H9 (cell line): ENCODE measurements around the gene SGIP1. TPM values are rescaled to one million over a fixed set of nuclear protein-coding genes. Genes with fewer than 3 reads are reported as not detected.

ENCODE experiments used
- DNase-seq: peaks from one replicate; pipeline ENCODE4 v3.0.0-alpha.2; 2017
- H2AFZ ChIP-seq: one replicate; pipeline ENCODE4 v1.6.1; 2013; ENCODE audit warnings: mild to moderate bottlenecking, low read length, control low read depth, moderate library complexity
- H2AK5ac ChIP-seq: 2 replicates; pipeline ENCODE4 v1.6.1; 2013; ENCODE audit warnings: low read length, control low read depth, mixed read lengths; ENCODE audit not compliant: insufficient read length
- H2BK120ac ChIP-seq: one replicate; pipeline ENCODE4 v1.6.1; 2013; ENCODE audit warnings: low read depth, mild to moderate bottlenecking, low read length, control low read depth, inconsistent platforms; ENCODE audit not compliant: poor library complexity, severe bottlenecking
- H2BK12ac ChIP-seq: 2 replicates; pipeline ENCODE4 v1.6.1; 2013; ENCODE audit warnings: low read length, control low read depth, mixed read lengths, low read depth; ENCODE audit not compliant: insufficient read length
- H2BK15ac ChIP-seq: 2 replicates; pipeline ENCODE4 v1.6.1; 2013; ENCODE audit warnings: low read depth, low read length, control low read depth
- H2BK20ac ChIP-seq: one replicate; pipeline ENCODE4 v1.6.1; 2013; ENCODE audit warnings: low read depth, mild to moderate bottlenecking, low read length, control low read depth, inconsistent platforms; ENCODE audit not compliant: poor library complexity, severe bottlenecking
- H2BK5ac ChIP-seq: 2 replicates; pipeline ENCODE4 v1.6.1; 2013; ENCODE audit warnings: low read length, control low read depth, mixed read lengths; ENCODE audit not compliant: insufficient read length
- H3K14ac ChIP-seq: 2 replicates; pipeline ENCODE4 v1.6.1; 2013; ENCODE audit warnings: low read length, control low read depth; ENCODE audit not compliant: insufficient read depth
- H3K18ac ChIP-seq: 2 replicates; pipeline ENCODE4 v1.6.1; 2013; ENCODE audit warnings: low read depth, mild to moderate bottlenecking, mixed read lengths, low read length, control low read depth; ENCODE audit not compliant: insufficient read length
- H3K23ac ChIP-seq: 2 replicates; pipeline ENCODE4 v1.6.1; 2013; ENCODE audit warnings: low read length, control low read depth, mixed read lengths, low read depth; ENCODE audit not compliant: insufficient read length
- H3K23me2 ChIP-seq: 2 replicates; pipeline ENCODE4 v1.6.1; 2013; ENCODE audit warnings: low read depth, mild to moderate bottlenecking, mixed read lengths, low read length, control low read depth; ENCODE audit not compliant: insufficient read length, poor library complexity, severe bottlenecking
- H3K27ac ChIP-seq: 2 replicates; pipeline ENCODE4 v1.5.1; 2013; ENCODE audit warnings: low read length, control low read depth, mixed read lengths, low read depth; ENCODE audit not compliant: insufficient read length
- H3K27me3 ChIP-seq: 2 replicates; pipeline ENCODE4 v1.6.1; 2013; ENCODE audit warnings: low read length, control low read depth, inconsistent platforms; ENCODE audit not compliant: insufficient read depth
- H3K4ac ChIP-seq: 2 replicates; pipeline ENCODE4 v1.6.1; 2013; ENCODE audit warnings: low read depth, mild to moderate bottlenecking, control low read depth, inconsistent platforms, low read length, moderate library complexity
- H3K4me1 ChIP-seq: 2 replicates; pipeline ENCODE4 v1.6.1; 2013; ENCODE audit warnings: low read length, control low read depth, inconsistent platforms; ENCODE audit not compliant: insufficient read depth
- H3K4me2 ChIP-seq: 2 replicates; pipeline ENCODE4 v1.6.1; 2013; ENCODE audit warnings: low read length, control low read depth, mixed read lengths; ENCODE audit not compliant: insufficient read length, insufficient read depth
- H3K56ac ChIP-seq: 2 replicates; pipeline ENCODE4 v1.6.1; 2013; ENCODE audit warnings: low read depth, mild to moderate bottlenecking, mixed read lengths, low read length, control low read depth; ENCODE audit not compliant: insufficient read length
- H3K79me1 ChIP-seq: 2 replicates; pipeline ENCODE4 v1.6.1; 2013; ENCODE audit warnings: low read depth, mild to moderate bottlenecking, moderate library complexity, low read length, control low read depth, inconsistent platforms; ENCODE audit not compliant: insufficient read depth, poor library complexity, severe bottlenecking
- H3K79me2 ChIP-seq: 2 replicates; pipeline ENCODE4 v1.6.1; 2013; ENCODE audit warnings: low read length, control low read depth, inconsistent platforms; ENCODE audit not compliant: insufficient read depth
- H3K9ac ChIP-seq: 2 replicates; pipeline ENCODE4 v1.6.1; 2013; ENCODE audit warnings: low read length, control low read depth, mixed read lengths; ENCODE audit not compliant: insufficient read length; ENCODE audit errors: extremely low read depth
- H3K9me3 ChIP-seq: one replicate; pipeline ENCODE4 v1.6.1; 2013; ENCODE audit warnings: low read depth, low read length, inconsistent platforms; ENCODE audit not compliant: control insufficient read depth
- H3T11ph ChIP-seq: one replicate; pipeline ENCODE4 v1.6.1; 2013; ENCODE audit warnings: mild to moderate bottlenecking, low read length, control low read depth, inconsistent platforms
- H4K20me1 ChIP-seq: one replicate; pipeline ENCODE4 v1.6.1; 2013; ENCODE audit not compliant: control insufficient read depth, insufficient read length, insufficient read depth
- H4K5ac ChIP-seq: 2 replicates; pipeline ENCODE4 v1.6.1; 2013; ENCODE audit warnings: low read depth, mild to moderate bottlenecking, mixed read lengths, low read length, control low read depth; ENCODE audit not compliant: insufficient read length
- H4K8ac ChIP-seq: replicated peaks from 2 replicates; pipeline ENCODE4 v1.6.1; 2013; ENCODE audit warnings: low read length, control low read depth, mixed read lengths, low read depth; ENCODE audit not compliant: insufficient read length
- H4K91ac ChIP-seq: 2 replicates; pipeline ENCODE4 v1.6.1; 2013; ENCODE audit warnings: low read depth, mild to moderate bottlenecking, moderate library complexity, mixed read lengths, low read length, control low read depth; ENCODE audit not compliant: insufficient read length
- H3K27ac Mint-ChIP-seq, 3 experiments: 2 replicates in 2 of 3; 3 replicates in 1 of 3; pipeline ENCODE4 v1.8.0; 2020 to 2021; ENCODE audit warnings: mixed read lengths in 3 of 3, mild to moderate bottlenecking in 1 of 3, moderate library complexity in 1 of 3
- H3K27me3 Mint-ChIP-seq: 2 replicates; pipeline ENCODE4 v1.8.0; 2021; ENCODE audit warnings: low read depth, mild to moderate bottlenecking, moderate library complexity, mixed read lengths
- H3K36me3 Mint-ChIP-seq, 3 experiments: 2 replicates in 2 of 3; 3 replicates in 1 of 3; pipeline ENCODE4 v1.8.0; 2020 to 2021; ENCODE audit warnings: low read depth in 3 of 3, mixed read lengths in 3 of 3; ENCODE audit not compliant: insufficient read depth in 1 of 3
- H3K4me1 Mint-ChIP-seq, 2 experiments: 2 replicates each; pipeline ENCODE4 v1.8.0; 2020; ENCODE audit warnings: mixed read lengths in 2 of 2
- H3K4me3 Mint-ChIP-seq, 2 experiments: 2 replicates in 1 of 2; 3 replicates in 1 of 2; pipeline ENCODE4 v1.8.0; 2020 to 2021; ENCODE audit warnings: mild to moderate bottlenecking in 2 of 2, mixed read lengths in 2 of 2, moderate library complexity in 1 of 2
- H3K9me3 Mint-ChIP-seq, 2 experiments: 2 replicates in 1 of 2; 3 replicates in 1 of 2; pipeline ENCODE4 v1.8.0; 2020; ENCODE audit warnings: mild to moderate bottlenecking in 2 of 2, mixed read lengths in 2 of 2, moderate library complexity in 1 of 2
- WGBS: extraction: QIAGEN DNeasy Blood & Tissue Kit; methylation state at CpG from one replicate; pipeline ENCODE4 v1.1.7; 2013; ENCODE audit warnings: missing lambda C conversion rate, low lambda C conversion rate, mixed read lengths; ENCODE audit not compliant: insufficient read length; ENCODE audit errors: extremely low coverage; 5-methylcytosine and 5-hydroxymethylcytosine counted together
- total RNA-seq: library from RNA; stranded (reverse); gene quantifications from 2 replicates; pipeline ENCODE4 v1.2.1, GENCODE V29; 2021
- TF ChIP-seq, protein P1 (sequence below): fragments of 200-600 bp; sonication (generic); conservative IDR thresholded peaks from 3 replicates; pipeline ENCODE4 v1.8.0; 2021; ENCODE audit warnings: antibody characterized with exemption, mild to moderate bottlenecking

Gene SGIP1
- total RNA-seq, 1 experiment from 2014 or later, result 1.5 TPM

DNA sequence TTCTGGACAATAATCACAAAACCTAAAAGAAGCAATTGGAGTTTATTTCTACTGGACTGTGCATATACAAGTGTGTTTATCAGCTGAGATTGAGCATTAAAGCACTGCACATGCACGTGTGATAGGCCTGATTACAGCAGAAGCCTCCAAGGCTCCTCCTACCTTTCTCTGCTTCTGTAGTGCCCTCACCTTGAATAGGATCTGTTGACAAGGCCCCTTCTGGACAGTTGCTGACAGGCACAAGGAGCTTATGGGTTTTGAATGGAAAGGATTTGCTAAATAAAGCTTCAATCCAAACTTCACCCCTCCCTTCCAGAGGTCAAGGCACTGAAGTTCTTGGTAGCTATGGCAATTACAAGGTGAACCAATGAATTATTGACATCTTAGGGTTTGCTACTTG lies 7.9 kb upstream of the SGIP1 start:
- H3K4me2 ChIP-seq, result no peak overlapping the region
- H3K56ac ChIP-seq, result no peak overlapping the region
- H3K27me3 Mint-ChIP-seq, result peaks cover under 1% of the 10 kb centered on the region; the same call in 1 of the 2 replicates
- H4K91ac ChIP-seq, result no peak overlapping the region
- no peak overlapping the region for H2BK5ac ChIP-seq
- H3K4me1 ChIP-seq, result peaks cover 5% of the 10 kb centered on the region
- peak overlapping the region; percentile 50 for H2BK12ac ChIP-seq
- no peak overlapping the region for H2AFZ ChIP-seq
- H2BK20ac ChIP-seq, result no peak overlapping the region
- no peak overlapping the region for H2AK5ac ChIP-seq
- H2BK15ac ChIP-seq, result no peak overlapping the region
- H3K9ac ChIP-seq, result no peak overlapping the region
- no peak overlapping the region for H3K27ac Mint-ChIP-seq
- H3K9me3 ChIP-seq, result no peaks in the 10 kb centered on the region
- no peak overlapping the region for H3K4ac ChIP-seq
- H4K20me1 ChIP-seq, result no peaks in the 10 kb centered on the region
- H3K23me2 ChIP-seq, result no peaks in the 10 kb centered on the region
- no peak overlapping the region for H4K8ac ChIP-seq
- peaks cover 0 to 2% of the 10 kb centered on the region in 2 experiments; a peak in 1 of 5 replicates for H3K9me3 Mint-ChIP-seq
- no peak overlapping the region for H3K23ac ChIP-seq
- H3K36me3 Mint-ChIP-seq, result no peaks in the 10 kb centered on the region
- no peaks in the 10 kb centered on the region for H3K27me3 ChIP-seq
- H3K14ac ChIP-seq, result no peak overlapping the region
- no peak overlapping the region for H3K18ac ChIP-seq
- no peak overlapping the region for H3K4me3 Mint-ChIP-seq
- no peak overlapping the region for H3K27ac ChIP-seq
- H2BK120ac ChIP-seq, result no peak overlapping the region
- H3T11ph ChIP-seq, result no peak overlapping the region
- no peak overlapping the region for H4K5ac ChIP-seq
- TF ChIP-seq, protein P1, sequence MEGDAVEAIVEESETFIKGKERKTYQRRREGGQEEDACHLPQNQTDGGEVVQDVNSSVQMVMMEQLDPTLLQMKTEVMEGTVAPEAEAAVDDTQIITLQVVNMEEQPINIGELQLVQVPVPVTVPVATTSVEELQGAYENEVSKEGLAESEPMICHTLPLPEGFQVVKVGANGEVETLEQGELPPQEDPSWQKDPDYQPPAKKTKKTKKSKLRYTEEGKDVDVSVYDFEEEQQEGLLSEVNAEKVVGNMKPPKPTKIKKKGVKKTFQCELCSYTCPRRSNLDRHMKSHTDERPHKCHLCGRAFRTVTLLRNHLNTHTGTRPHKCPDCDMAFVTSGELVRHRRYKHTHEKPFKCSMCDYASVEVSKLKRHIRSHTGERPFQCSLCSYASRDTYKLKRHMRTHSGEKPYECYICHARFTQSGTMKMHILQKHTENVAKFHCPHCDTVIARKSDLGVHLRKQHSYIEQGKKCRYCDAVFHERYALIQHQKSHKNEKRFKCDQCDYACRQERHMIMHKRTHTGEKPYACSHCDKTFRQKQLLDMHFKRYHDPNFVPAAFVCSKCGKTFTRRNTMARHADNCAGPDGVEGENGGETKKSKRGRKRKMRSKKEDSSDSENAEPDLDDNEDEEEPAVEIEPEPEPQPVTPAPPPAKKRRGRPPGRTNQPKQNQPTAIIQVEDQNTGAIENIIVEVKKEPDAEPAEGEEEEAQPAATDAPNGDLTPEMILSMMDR, result no peak
- DNase-seq, result no peak
- H3K79me1 ChIP-seq, result no peaks in the 10 kb centered on the region
- no peaks in the 10 kb centered on the region for H3K79me2 ChIP-seq
- no CpG with 5 or more reads among the region's 1 CpG for WGBS
- H3K4me1 Mint-ChIP-seq, result peaks cover 14 to 20% of the 10 kb centered on the region in 2 experiments
